Measurements from ENCODE around the gene ZNF740.

Gene ZNF740

DNA sequence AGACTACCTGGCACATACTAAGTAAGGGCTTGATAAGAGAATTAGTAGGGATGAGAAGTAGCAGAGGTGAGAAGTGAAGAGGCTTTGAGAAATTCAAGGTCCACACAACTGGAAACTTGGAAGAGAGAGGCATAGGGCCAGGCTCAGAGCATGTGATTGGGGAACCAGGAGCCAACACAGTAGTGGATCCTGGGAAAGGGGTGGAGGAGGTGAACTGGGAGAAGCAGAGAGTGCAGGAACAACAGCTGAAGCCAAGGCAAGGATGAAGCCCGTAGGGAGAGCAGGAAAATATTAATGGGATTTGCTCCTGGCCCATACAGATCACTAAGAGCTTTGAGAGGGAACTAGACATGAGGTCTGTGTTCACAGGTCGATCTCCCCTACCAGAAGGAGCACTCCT lies 27.9 kb downstream of the ZNF740 start:
- Histone ChIP-seq H3K4me3 (no peak overlapping the region), H3K27ac (peak overlapping the region in 1 of 2 donors; percentile 21), H3K9me3 (no peaks in the 10 kb centered on the region), H3K27me3 (no peaks in the 10 kb centered on the region), H3K36me3 (peaks cover 31 to 41% (median 37%) of the 10 kb centered on the region in 3 donors), H3K4me1 (peaks cover 0 to 13% (median 4%) of the 10 kb centered on the region in 4 donors)
- DNase-seq: peak in 1 of 2 donors; percentile 62
- intact Hi-C loops (cut with DNase I; ENCODE audit: low total_unique reads): no loop called here
- TF ChIP-seq, protein P1, sequence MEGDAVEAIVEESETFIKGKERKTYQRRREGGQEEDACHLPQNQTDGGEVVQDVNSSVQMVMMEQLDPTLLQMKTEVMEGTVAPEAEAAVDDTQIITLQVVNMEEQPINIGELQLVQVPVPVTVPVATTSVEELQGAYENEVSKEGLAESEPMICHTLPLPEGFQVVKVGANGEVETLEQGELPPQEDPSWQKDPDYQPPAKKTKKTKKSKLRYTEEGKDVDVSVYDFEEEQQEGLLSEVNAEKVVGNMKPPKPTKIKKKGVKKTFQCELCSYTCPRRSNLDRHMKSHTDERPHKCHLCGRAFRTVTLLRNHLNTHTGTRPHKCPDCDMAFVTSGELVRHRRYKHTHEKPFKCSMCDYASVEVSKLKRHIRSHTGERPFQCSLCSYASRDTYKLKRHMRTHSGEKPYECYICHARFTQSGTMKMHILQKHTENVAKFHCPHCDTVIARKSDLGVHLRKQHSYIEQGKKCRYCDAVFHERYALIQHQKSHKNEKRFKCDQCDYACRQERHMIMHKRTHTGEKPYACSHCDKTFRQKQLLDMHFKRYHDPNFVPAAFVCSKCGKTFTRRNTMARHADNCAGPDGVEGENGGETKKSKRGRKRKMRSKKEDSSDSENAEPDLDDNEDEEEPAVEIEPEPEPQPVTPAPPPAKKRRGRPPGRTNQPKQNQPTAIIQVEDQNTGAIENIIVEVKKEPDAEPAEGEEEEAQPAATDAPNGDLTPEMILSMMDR (IDR thresholded peaks at IDR 0.05): no peak

DNA sequence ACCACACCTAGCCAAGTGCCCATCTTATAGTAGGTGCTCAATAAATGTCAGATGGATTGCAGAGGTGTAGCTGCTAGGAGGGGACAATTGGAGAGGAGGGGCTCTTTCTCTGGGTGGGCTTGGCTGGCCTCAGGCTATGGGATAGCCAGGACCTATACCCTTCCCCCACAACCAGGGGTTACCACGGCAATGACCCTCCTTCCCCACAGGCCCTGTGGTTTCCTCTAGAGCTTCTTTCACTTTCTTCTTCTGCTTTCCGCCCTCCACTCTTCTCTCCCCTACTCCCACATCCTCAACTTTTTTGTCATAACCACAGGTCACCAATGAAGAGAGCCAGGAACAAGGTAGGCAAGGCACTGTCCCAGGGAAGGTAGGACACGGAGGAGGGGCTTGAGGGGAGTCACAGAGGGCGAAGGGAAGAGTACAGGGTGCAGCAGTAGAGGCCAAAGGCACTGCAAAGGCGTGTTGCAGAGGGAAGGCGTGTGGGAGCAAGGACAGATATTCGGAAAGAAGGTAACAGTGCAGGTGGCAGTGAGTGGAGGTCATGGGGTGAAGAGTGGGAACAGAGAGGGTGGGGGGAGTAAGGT lies 28.4 kb downstream of the ZNF740 start:
- H3K27ac ChIP-seq: peak overlapping the region in 1 of 2 donors; percentile 21
- intact Hi-C loops (cut with DNase I; ENCODE audit: low total_unique reads): no loop called here

DNA sequence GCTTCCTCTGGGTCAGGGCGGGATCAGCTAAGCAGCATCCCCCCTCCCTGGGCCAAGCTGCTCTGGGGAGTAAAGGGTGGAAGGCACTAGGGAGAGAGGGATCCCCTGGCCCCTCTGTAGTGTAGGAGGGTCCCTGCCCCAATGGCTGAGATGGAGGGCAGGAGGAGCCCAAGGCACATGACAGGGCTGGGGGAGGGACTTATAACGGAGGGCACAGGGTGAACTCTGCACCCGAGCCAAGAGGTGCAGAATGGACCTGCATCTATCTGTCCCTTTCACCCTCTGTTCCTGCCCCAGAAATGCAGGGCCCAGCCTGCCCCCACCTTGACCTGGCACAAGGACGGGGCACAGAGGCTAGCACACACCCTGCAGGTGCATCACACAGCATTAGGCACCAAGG lies 30.3 kb downstream of the ZNF740 start:
- intact Hi-C loops (cut with DNase I; ENCODE audit: low total_unique reads): no loop called here
- no peak for DNase-seq
- TF ChIP-seq, protein P1 (IDR thresholded peaks at IDR 0.05): no peak
- Histone ChIP-seq H3K9me3 (no peaks in the 10 kb centered on the region), H3K4me1 (peaks cover 0 to 26% (median 16%) of the 10 kb centered on the region in 4 donors), H3K27ac (no peak overlapping the region), H3K36me3 (peaks cover 48 to 65% (median 55%) of the 10 kb centered on the region in 3 donors), H3K27me3 (no peaks in the 10 kb centered on the region), H3K4me3 (no peak overlapping the region)

More for the DNA sequence above, 28.4 kb downstream of the ZNF740 start:
- no peak for DNase-seq
- peaks cover 0 to 13% (median 4%) of the 10 kb centered on the region in 4 donors for H3K4me1 ChIP-seq
- H3K4me3 ChIP-seq: no peak overlapping the region
- peaks cover 36 to 46% (median 43%) of the 10 kb centered on the region in 3 donors for H3K36me3 ChIP-seq
- TF ChIP-seq, protein P1 (IDR thresholded peaks at IDR 0.05): no peak
- H3K9me3 ChIP-seq: no peaks in the 10 kb centered on the region
- H3K27me3 ChIP-seq: no peaks in the 10 kb centered on the region

DNA sequence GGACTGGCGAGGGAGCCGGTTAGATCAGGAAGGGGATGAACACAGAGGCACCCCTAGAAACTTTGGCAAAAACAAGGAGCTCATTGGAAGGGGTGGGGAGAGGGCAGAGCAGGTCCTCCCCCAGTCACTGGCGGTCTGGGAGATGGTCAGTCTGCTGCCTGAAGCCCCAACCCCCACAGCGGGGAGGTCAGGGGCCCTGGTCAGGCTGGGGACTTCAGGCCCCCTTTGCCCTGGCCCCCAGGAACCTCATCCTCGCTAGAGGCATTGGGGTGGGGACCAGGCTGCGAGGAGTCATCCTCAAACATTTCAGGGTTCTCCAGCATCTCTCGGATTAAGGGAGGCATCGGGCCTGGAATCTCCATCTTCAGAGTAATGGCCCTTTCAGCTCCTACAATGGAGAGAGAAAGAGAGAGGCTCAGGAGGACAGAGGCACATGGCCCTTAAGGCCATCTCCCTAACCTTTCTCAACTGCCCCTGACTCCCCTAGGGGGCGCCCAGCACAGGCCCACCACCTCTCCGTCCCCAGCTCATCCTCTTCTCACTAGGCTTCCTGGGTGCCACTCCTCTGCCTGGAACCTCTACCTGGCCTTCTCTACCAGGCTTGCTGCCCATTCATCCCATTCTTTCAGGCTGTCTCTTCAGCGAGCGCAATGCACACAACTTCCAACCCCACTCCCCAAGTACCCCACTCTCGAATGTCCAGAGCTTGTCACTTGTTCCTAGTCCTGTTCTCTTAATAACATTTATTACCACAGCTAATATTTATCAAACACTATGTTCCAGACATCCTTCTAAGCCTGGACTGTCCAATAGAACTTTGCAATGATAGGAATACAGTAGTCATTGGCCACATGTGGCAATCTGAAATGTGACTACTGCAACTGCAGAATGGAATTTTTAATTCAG lies 31.2 kb downstream of the ZNF740 start:
- Histone ChIP-seq H3K4me3 (no peak overlapping the region), H3K36me3 (peaks cover 48 to 72% (median 55%) of the 10 kb centered on the region in 3 donors), H3K9me3 (no peaks in the 10 kb centered on the region), H3K4me1 (peaks cover 0 to 32% (median 21%) of the 10 kb centered on the region in 4 donors), H3K27ac (no peak overlapping the region), H3K27me3 (no peaks in the 10 kb centered on the region)
- intact Hi-C loops (cut with DNase I; ENCODE audit: low total_unique reads): loop anchor here (2.0 kb wide), 1 partner anchor 77 kb away; no protein-coding TSS in a partner anchor
- TF ChIP-seq, protein P1 (IDR thresholded peaks at IDR 0.05): no peak
- DNase-seq: no peak

DNA sequence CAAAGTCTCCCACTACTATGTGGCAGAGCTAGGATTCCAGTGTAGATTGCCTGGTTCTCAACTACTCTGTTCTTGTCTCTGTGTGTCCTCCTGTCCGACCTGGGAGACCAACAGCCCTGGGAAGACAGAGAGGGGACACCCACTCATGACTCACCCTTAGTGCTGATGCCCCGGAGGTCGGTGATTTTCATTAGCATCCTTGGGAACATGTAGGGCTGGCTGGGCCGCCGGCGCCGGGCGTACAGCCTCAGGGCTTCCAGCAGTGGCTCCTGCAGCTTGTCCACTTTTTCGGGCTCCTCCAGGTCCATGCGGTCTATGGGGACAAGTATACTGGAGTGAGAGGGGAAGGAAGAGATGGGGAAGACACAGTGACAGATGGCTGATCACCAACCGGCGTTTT lies 32.4 kb downstream of the ZNF740 start:
- TF ChIP-seq, protein P1 (IDR thresholded peaks at IDR 0.05): no peak
- Histone ChIP-seq H3K27ac (no peak overlapping the region), H3K36me3 (peaks cover 48 to 72% (median 55%) of the 10 kb centered on the region in 3 donors), H3K27me3 (no peaks in the 10 kb centered on the region), H3K4me3 (no peak overlapping the region), H3K9me3 (no peaks in the 10 kb centered on the region), H3K4me1 (peaks cover 3 to 43% (median 33%) of the 10 kb centered on the region in 4 donors)
- no peak for DNase-seq
- intact Hi-C loops (cut with DNase I; ENCODE audit: low total_unique reads): loop anchor here (2.0 kb wide), 1 partner anchor 76 kb away; no protein-coding TSS in a partner anchor
